Uterus (tissue), 4 donors: Measurements from ENCODE around the gene GALNT1. TPM values are rescaled to one million over a fixed set of nuclear protein-coding genes. Genes with fewer than 3 reads are reported as not detected.

Source experiments
- DNase-seq, 2 donors: peaks; one replicate each; pipeline ENCODE4 v3.0.0-alpha.2; 2019 to 2020
- H3K27ac ChIP-seq, 2 donors: fragments of 200-600 bp; sonication (generic); 1 replicate in 1 of 2; 2 replicates in 1 of 2; pipeline ENCODE4 v1.5.1; 2016 to 2018
- H3K27me3 ChIP-seq, 2 donors: fragments of 200-600 bp; sonication (generic); one replicate each; pipeline ENCODE4 v1.5.1; 2018 to 2019; ENCODE audit warnings: control low read depth in 1 of 2
- H3K36me3 ChIP-seq, 2 donors: fragments of 200-600 bp; sonication (generic); one replicate each; pipeline ENCODE4 v1.5.1; 2019; ENCODE audit warnings: control low read depth in 1 of 2
- H3K4me1 ChIP-seq, 2 donors: fragments of 200-600 bp; sonication (generic); one replicate each; pipeline ENCODE4 v1.5.1; 2018 to 2019; ENCODE audit warnings: control low read depth in 1 of 2
- H3K4me3 ChIP-seq, 2 donors: fragments of 200-600 bp; sonication (generic); 1 replicate in 1 of 2; 2 replicates in 1 of 2; pipeline ENCODE4 v1.5.1; 2018 to 2019; ENCODE audit warnings: mild to moderate bottlenecking in 1 of 2
- H3K9me3 ChIP-seq, 2 donors: fragments of 200-600 bp; sonication (generic); one replicate each; pipeline ENCODE4 v1.5.1; 2019; ENCODE audit warnings: control low read depth in 1 of 2
- CTCF ChIP-seq, 4 experiments: fragments of 200-600 bp in 2 of 4; fragments of 450-650 bp in 2 of 4; sonication (generic) in 2 of 4; IDR thresholded peaks; one replicate each; pipeline ENCODE4 v1.5.1; 2016 to 2019; ENCODE audit warnings: antibody characterized with exemption in 4 of 4, mild to moderate bottlenecking in 2 of 4, moderate library complexity in 1 of 4
- POLR2A ChIP-seq, 2 donors: fragments of 450-650 bp; IDR thresholded peaks; one replicate each; pipeline ENCODE4 v1.6.1; 2016; ENCODE audit warnings: antibody characterized with exemption in 2 of 2, mild to moderate bottlenecking in 1 of 2, moderate library complexity in 1 of 2
- intact Hi-C: fragments of 100-400 bp; cut with DNase I; formaldehyde crosslinking; loops from one replicate; pipeline ENCODE4 v1.15.1; 2023; ENCODE audit warnings: low total_unique reads
- total RNA-seq, 4 donors: library from RNA; depleted of rRNA in 3 of 4; stranded (reverse); fragments of >200 nt in 3 of 4; gene quantifications; one replicate each; pipeline versions ENCODE4 v1.1.0 to v1.2.4, GENCODE V29; 2014 to 2023
- donor health status: DM: yes; HTN: yes; CAD: no.

GALNT1 gene
- total RNA-seq, 4 donors from 2014 or later: 13.6 to 98.2 (median 33.3) TPM

GRCh38 chr18:35624146-35624545 is 42.6 kb downstream of the GALNT1 start:
- Histone ChIP-seq H3K27me3 (no peaks in the 10 kb centered on the region), H3K9me3 (no peaks in the 10 kb centered on the region), H3K36me3 (no peaks in the 10 kb centered on the region), H3K4me3 (no peak overlapping the region), H3K4me1 (no peaks in the 10 kb centered on the region), H3K27ac (no peak overlapping the region)
- DNase-seq: no peak
- TF ChIP-seq CTCF (IDR thresholded peaks at IDR 0.05): no peak
- intact Hi-C loops: no loop called here

- no peaks in the 10 kb centered on the region for H3K9me3 ChIP-seq
- no peaks in the 10 kb centered on the region for H3K4me1 ChIP-seq
- no peaks in the 10 kb centered on the region for H3K27me3 ChIP-seq
- no peak overlapping the region for H3K27ac ChIP-seq
- DNase-seq: no peak
- no peak for TF ChIP-seq POLR2A (IDR thresholded peaks at IDR 0.05)
- TF ChIP-seq CTCF (IDR thresholded peaks at IDR 0.05): no peak
- H3K36me3 ChIP-seq: no peaks in the 10 kb centered on the region
- intact Hi-C loops: no loop called here
- no peak overlapping the region for H3K4me3 ChIP-seq
Observed at GRCh38 chr18:35625232-35625631, 43.7 kb downstream of the GALNT1 start.

- intact Hi-C loops: no loop called here
- Histone ChIP-seq H3K36me3 (no peaks in the 10 kb centered on the region), H3K27ac (no peak overlapping the region), H3K27me3 (no peaks in the 10 kb centered on the region), H3K9me3 (no peaks in the 10 kb centered on the region), H3K4me3 (no peak overlapping the region), H3K4me1 (no peaks in the 10 kb centered on the region)
- TF ChIP-seq CTCF (IDR thresholded peaks at IDR 0.05): no peak
- no peak for TF ChIP-seq POLR2A (IDR thresholded peaks at IDR 0.05)
- no peak for DNase-seq
Observed at GRCh38 chr18:35633761-35634160, 52.2 kb downstream of the GALNT1 start.

GRCh38 chr18:35634323-35634722 is 52.8 kb downstream of the GALNT1 start:
- H3K9me3 ChIP-seq: no peaks in the 10 kb centered on the region
- no peaks in the 10 kb centered on the region for H3K27me3 ChIP-seq
- no peaks in the 10 kb centered on the region for H3K36me3 ChIP-seq
- no peak for DNase-seq
- H3K4me3 ChIP-seq: no peak overlapping the region
- H3K27ac ChIP-seq: no peak overlapping the region
- no peak for TF ChIP-seq CTCF (IDR thresholded peaks at IDR 0.05)
- TF ChIP-seq POLR2A (IDR thresholded peaks at IDR 0.05): no peak
- intact Hi-C loops: no loop called here
- no peaks in the 10 kb centered on the region for H3K4me1 ChIP-seq

GRCh38 chr18:35635170-35635569 is 53.6 kb downstream of the GALNT1 start:
- no peaks in the 10 kb centered on the region for H3K4me1 ChIP-seq
- H3K9me3 ChIP-seq: no peaks in the 10 kb centered on the region
- H3K36me3 ChIP-seq: no peaks in the 10 kb centered on the region
- H3K27ac ChIP-seq: no peak overlapping the region
- H3K27me3 ChIP-seq: no peaks in the 10 kb centered on the region
- no peak for DNase-seq
- TF ChIP-seq CTCF (IDR thresholded peaks at IDR 0.05) (no peak), POLR2A (IDR thresholded peaks at IDR 0.05) (no peak)
- intact Hi-C loops: no loop called here
- no peak overlapping the region for H3K4me3 ChIP-seq
